ENCODE measurements around the gene DPM3.
"Not testable (repeated sequence)": the region's sequence is repeated elsewhere in the genome, so short reads cannot be mapped to it uniquely, and the experiment has no call there.

The DPM3 gene

DNA sequence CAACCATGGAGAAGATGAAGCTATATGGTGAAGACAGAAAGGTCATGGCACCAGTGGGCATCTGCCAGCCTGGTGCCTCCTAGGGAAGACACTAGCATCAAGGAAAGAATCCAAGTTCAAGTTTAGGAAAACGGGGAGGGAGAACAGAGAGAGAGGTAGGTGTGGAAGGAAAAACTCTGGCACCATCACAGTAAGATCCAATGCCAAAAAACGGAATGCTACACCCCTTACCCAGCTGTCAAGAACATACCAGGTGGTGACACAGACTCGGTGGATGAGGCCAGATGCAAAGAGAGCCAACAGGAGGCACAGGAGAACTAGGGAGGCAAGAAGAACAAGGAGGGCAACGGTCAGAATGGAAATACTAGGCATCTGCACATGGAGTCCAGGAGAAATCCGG lies 29.2 kb upstream of the DPM3 start:
- Histone ChIP-seq H3K79me2 (ENCODE audit: insufficient read depth, low read length) (peaks cover 19% of the 10 kb centered on the region), H3K36me3 (ENCODE audit: insufficient read depth, low read length) (no peaks in the 10 kb centered on the region), H3K4me3 (ENCODE audit: low read length, poor library complexity, severe bottlenecking) (no peak overlapping the region), H3K4me2 (ENCODE audit: low read depth, low read length, poor library complexity, severe bottlenecking) (no peak overlapping the region), H3K27me3 (ENCODE audit: insufficient read depth, low read length, poor library complexity, severe bottlenecking) (no peaks in the 10 kb centered on the region), H3F3A (ENCODE audit: low read depth) (no peaks in the 10 kb centered on the region), H3K9me3 (ENCODE audit: insufficient read depth, low read depth, low read length) (no peaks in the 10 kb centered on the region), H3K9ac (ENCODE audit: low read depth, low read length, poor library complexity, severe bottlenecking) (no peak overlapping the region), H3K4me1 (ENCODE audit: insufficient read depth, low read length, poor library complexity, severe bottlenecking) (peaks cover 17% of the 10 kb centered on the region), H4K20me1 (ENCODE audit: insufficient read depth, low read length, poor library complexity, severe bottlenecking) (no peaks in the 10 kb centered on the region), H3K9me2 (replicated peaks; ENCODE audit: low read depth, low read length) (no peaks in the 10 kb centered on the region), H2AFZ (ENCODE audit: low read length) (no peak overlapping the region)
- TF ChIP-seq CTCF (conservative IDR thresholded peaks at IDR 0.05; ENCODE audit: low read length), result no peak
- no peak for TF ChIP-seq EZH2phosphoT487 (IDR thresholded peaks at IDR 0.05; ENCODE audit: borderline replicate concordance)

GRCh38 chr1:155168456-155169210 lies 28.3 kb upstream of the DPM3 start:
- peaks cover 19% of the 10 kb centered on the region for H3K79me2 ChIP-seq (ENCODE audit: insufficient read depth, low read length)
- H4K20me1 ChIP-seq (ENCODE audit: insufficient read depth, low read length, poor library complexity, severe bottlenecking), result no peaks in the 10 kb centered on the region
- TF ChIP-seq CTCF (conservative IDR thresholded peaks at IDR 0.05; ENCODE audit: low read length), result no peak
- H3K4me1 ChIP-seq (ENCODE audit: insufficient read depth, low read length, poor library complexity, severe bottlenecking), result peaks cover 12% of the 10 kb centered on the region
- H3F3A ChIP-seq (ENCODE audit: low read depth), result no peaks in the 10 kb centered on the region
- no peaks in the 10 kb centered on the region for H3K36me3 ChIP-seq (ENCODE audit: insufficient read depth, low read length)
- no peak overlapping the region for H2AFZ ChIP-seq (ENCODE audit: low read length)
- no peak overlapping the region for H3K9ac ChIP-seq (ENCODE audit: low read depth, low read length, poor library complexity, severe bottlenecking)
- H3K4me3 ChIP-seq (ENCODE audit: low read length, poor library complexity, severe bottlenecking), result no peak overlapping the region
- H3K9me3 ChIP-seq (ENCODE audit: insufficient read depth, low read depth, low read length), result no peaks in the 10 kb centered on the region
- H3K4me2 ChIP-seq (ENCODE audit: low read depth, low read length, poor library complexity, severe bottlenecking), result no peak overlapping the region
- no peaks in the 10 kb centered on the region for H3K27me3 ChIP-seq (ENCODE audit: insufficient read depth, low read length, poor library complexity, severe bottlenecking)
- H3K9me2 ChIP-seq (replicated peaks; ENCODE audit: low read depth, low read length), result no peaks in the 10 kb centered on the region

DNA sequence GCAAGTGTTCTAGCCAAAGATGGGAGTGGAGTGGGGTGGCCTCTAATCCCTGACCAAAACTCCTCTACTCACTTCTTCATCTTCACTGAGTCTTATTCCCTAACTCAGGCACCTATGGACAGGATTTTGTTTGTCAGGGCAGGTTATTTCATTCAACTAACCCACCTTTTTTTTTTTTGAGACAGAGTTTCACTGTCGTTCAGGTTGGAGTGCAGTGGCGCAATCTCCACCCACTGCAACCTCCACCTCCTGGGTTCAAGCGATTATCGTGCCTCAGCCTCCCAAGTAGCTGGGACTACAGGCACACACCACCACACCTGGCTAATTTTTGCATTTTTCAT lies 27.7 kb upstream of the DPM3 start:
- H3K27me3 ChIP-seq (ENCODE audit: insufficient read depth, low read length, poor library complexity, severe bottlenecking); H3K9me3 ChIP-seq (ENCODE audit: insufficient read depth, low read depth, low read length); H3K4me3 ChIP-seq (ENCODE audit: low read length, poor library complexity, severe bottlenecking); H3K9ac ChIP-seq (ENCODE audit: low read depth, low read length, poor library complexity, severe bottlenecking); H3K36me3 ChIP-seq (ENCODE audit: insufficient read depth, low read length); H3F3A ChIP-seq (ENCODE audit: low read depth); H4K20me1 ChIP-seq (ENCODE audit: insufficient read depth, low read length, poor library complexity, severe bottlenecking); H2AFZ ChIP-seq (ENCODE audit: low read length); H3K9me2 ChIP-seq (replicated peaks; ENCODE audit: low read depth, low read length): not testable (repeated sequence)
- H3K79me2 ChIP-seq (ENCODE audit: insufficient read depth, low read length), result peaks cover 19% of the 10 kb centered on the region
- H3K4me2 ChIP-seq (ENCODE audit: low read depth, low read length, poor library complexity, severe bottlenecking), result peak overlapping the region; percentile 88
- peaks cover 12% of the 10 kb centered on the region for H3K4me1 ChIP-seq (ENCODE audit: insufficient read depth, low read length, poor library complexity, severe bottlenecking)
